Neural progenitor cell (in vitro differentiated cells): ENCODE results near the gene MC3R. TPM values are rescaled to one million over a fixed set of nuclear protein-coding genes. Genes with fewer than 3 reads are reported as not detected.
"Not testable (repeated sequence)": the region's sequence is repeated elsewhere in the genome, so short reads cannot be mapped to it uniquely, and the experiment has no call there.

Experiments used
- DNase-seq: peaks from one replicate; pipeline ENCODE4 v3.0.0-alpha.2; 2016; ENCODE audit warnings: low spot score
- H2AFZ ChIP-seq: fragments of 200-600 bp; sonication (generic); replicated peaks from 2 replicates; pipeline ENCODE4 v1.6.1; 2016; ENCODE audit warnings: antibody characterized with exemption
- H3F3A ChIP-seq: fragments of 200-600 bp; sonication (generic); 2 replicates; pipeline ENCODE4 v1.6.1; 2016; ENCODE audit warnings: antibody characterized with exemption, low read depth
- H3K27ac ChIP-seq: fragments of 200-600 bp; sonication (generic); 2 replicates; pipeline ENCODE4 v1.5.1; 2016; ENCODE audit warnings: mild to moderate bottlenecking
- H3K27me3 ChIP-seq: fragments of 200-600 bp; sonication (generic); 2 replicates; pipeline ENCODE4 v1.6.1; 2016; ENCODE audit warnings: mild to moderate bottlenecking, moderate library complexity
- H3K36me3 ChIP-seq: fragments of 200-600 bp; sonication (generic); 2 replicates; pipeline ENCODE4 v1.5.1; 2016
- H3K4me1 ChIP-seq: fragments of 200-600 bp; sonication (generic); 2 replicates; pipeline ENCODE4 v1.6.1; 2016; ENCODE audit warnings: mixed run types
- H3K4me2 ChIP-seq: fragments of 200-600 bp; sonication (generic); 2 replicates; pipeline ENCODE4 v1.6.1; 2016
- H3K4me3 ChIP-seq: fragments of 200-600 bp; sonication (generic); 2 replicates; pipeline ENCODE4 v1.5.1; 2016
- H3K79me2 ChIP-seq: fragments of 200-600 bp; sonication (generic); 2 replicates; pipeline ENCODE4 v1.6.1; 2016; ENCODE audit warnings: low read depth
- H3K9ac ChIP-seq: fragments of 200-600 bp; sonication (generic); 2 replicates; pipeline ENCODE4 v1.6.1; 2016
- H3K9me3 ChIP-seq: fragments of 200-600 bp; sonication (generic); 2 replicates; pipeline ENCODE4 v1.5.1; 2016; ENCODE audit warnings: low read depth
- H4K20me1 ChIP-seq: fragments of 200-600 bp; sonication (generic); 2 replicates; pipeline ENCODE4 v1.6.1; 2016; ENCODE audit warnings: low read depth
- H3K27ac Mint-ChIP-seq: 3 replicates; pipeline ENCODE4 v1.8.0; 2021; ENCODE audit warnings: mixed read lengths
- H3K27me3 Mint-ChIP-seq: 2 replicates; pipeline ENCODE4 v1.8.0; 2022; ENCODE audit warnings: low read depth, mild to moderate bottlenecking, inconsistent platforms, moderate library complexity, mixed read lengths; ENCODE audit not compliant: insufficient read depth
- H3K36me3 Mint-ChIP-seq: 3 replicates; pipeline ENCODE4 v1.8.0; 2021; ENCODE audit warnings: mixed read lengths
- H3K4me1 Mint-ChIP-seq: 3 replicates; pipeline ENCODE4 v1.8.0; 2021; ENCODE audit warnings: mixed read lengths
- H3K4me3 Mint-ChIP-seq: 3 replicates; pipeline ENCODE4 v1.8.0; 2021; ENCODE audit warnings: mild to moderate bottlenecking, moderate library complexity, mixed read lengths
- H3K9me3 Mint-ChIP-seq: 3 replicates; pipeline ENCODE4 v1.8.0; 2020; ENCODE audit warnings: mixed read lengths
- CTCF ChIP-seq: fragments of 200-600 bp; sonication (generic); IDR thresholded peaks from 2 replicates; pipeline ENCODE4 v1.5.1; 2017; ENCODE audit warnings: antibody characterized with exemption, mild to moderate bottlenecking
- EZH2 ChIP-seq: fragments of 200-600 bp; sonication (generic); IDR thresholded peaks from 2 replicates; pipeline ENCODE4 v1.6.1; 2017; ENCODE audit warnings: antibody characterized with exemption, mild to moderate bottlenecking, moderate library complexity
- EZH2phosphoT487 ChIP-seq: fragments of 200-600 bp; sonication (generic); IDR thresholded peaks from 2 replicates; pipeline ENCODE4 v1.6.1; 2017; ENCODE audit warnings: antibody characterized with exemption
- total RNA-seq: library from RNA; depleted of rRNA; stranded (reverse); fragments of >200 nt; gene quantifications from 2 replicates; pipeline ENCODE4 v1.2.3, GENCODE V29; 2015; ENCODE audit warnings: low replicate concordance

The MC3R gene
- total RNA-seq, 1 donor from 2014 or later = not detected

- H3K4me3 ChIP-seq = no peak overlapping the region
- Mint-ChIP-seq H3K9me3 (peaks cover 8% of the 10 kb centered on the region), H3K36me3 (no peaks in the 10 kb centered on the region), H3K27me3 (peaks cover 6% of the 10 kb centered on the region), H3K4me1 (peaks cover 2% of the 10 kb centered on the region), H3K27ac (no peak overlapping the region), H3K4me3 (no peak overlapping the region)
- H3K36me3 ChIP-seq = no peaks in the 10 kb centered on the region
- no peaks in the 10 kb centered on the region for H3K79me2 ChIP-seq
- TF ChIP-seq EZH2 (no peak), CTCF (no peak), EZH2phosphoT487 (no peak)
- no peaks in the 10 kb centered on the region for H3F3A ChIP-seq
- H3K4me1 ChIP-seq = peaks cover 6% of the 10 kb centered on the region
- H3K27ac ChIP-seq = no peak overlapping the region
- no peaks in the 10 kb centered on the region for H4K20me1 ChIP-seq
- no peaks in the 10 kb centered on the region for H3K27me3 ChIP-seq
- no peak overlapping the region for H3K4me2 ChIP-seq
- H3K9me3 ChIP-seq = no peaks in the 10 kb centered on the region
- no peak overlapping the region for H3K9ac ChIP-seq
- no peak for DNase-seq
- no peak overlapping the region for H2AFZ ChIP-seq
Observed at GRCh38 chr20:56213321-56213720, 35.2 kb upstream of the MC3R start.

- Histone ChIP-seq H3K9me3 (no peaks in the 10 kb centered on the region), H3K4me2 (no peak overlapping the region), H3K27ac (no peak overlapping the region), H3K36me3 (no peaks in the 10 kb centered on the region), H4K20me1 (no peaks in the 10 kb centered on the region), H3F3A (no peaks in the 10 kb centered on the region), H3K79me2 (no peaks in the 10 kb centered on the region), H3K4me3 (no peak overlapping the region), H3K4me1 (peaks cover 6% of the 10 kb centered on the region), H3K27me3 (no peaks in the 10 kb centered on the region), H2AFZ (no peak overlapping the region), H3K9ac (no peak overlapping the region)
- Mint-ChIP-seq H3K27me3 (peaks cover 4% of the 10 kb centered on the region), H3K36me3 (peaks cover 2% of the 10 kb centered on the region), H3K4me3 (no peak overlapping the region), H3K4me1 (peaks cover 2% of the 10 kb centered on the region), H3K27ac (no peak overlapping the region), H3K9me3 (peaks cover 11% of the 10 kb centered on the region)
- TF ChIP-seq EZH2 = no peak
- DNase-seq = no peak
Observed at GRCh38 chr20:56215115-56215514, 33.4 kb upstream of the MC3R start.

- H3K4me1 Mint-ChIP-seq = peaks cover 2% of the 10 kb centered on the region
- H3F3A ChIP-seq = no peaks in the 10 kb centered on the region
- H3K27me3 Mint-ChIP-seq = peaks cover 2% of the 10 kb centered on the region
- H3K79me2 ChIP-seq = no peaks in the 10 kb centered on the region
- H2AFZ ChIP-seq = no peak overlapping the region
- peak; percentile 27 for DNase-seq
- no peak overlapping the region for H3K27ac ChIP-seq
- TF ChIP-seq EZH2 (no peak), EZH2phosphoT487 (no peak), CTCF (no peak)
- no peak overlapping the region for H3K4me3 Mint-ChIP-seq
- no peaks in the 10 kb centered on the region for H4K20me1 ChIP-seq
- H3K9ac ChIP-seq = no peak overlapping the region
- no peaks in the 10 kb centered on the region for H3K27me3 ChIP-seq
- H3K36me3 ChIP-seq = no peaks in the 10 kb centered on the region
- H3K4me3 ChIP-seq = no peak overlapping the region
- H3K9me3 ChIP-seq = no peaks in the 10 kb centered on the region
- peaks cover 14% of the 10 kb centered on the region for H3K9me3 Mint-ChIP-seq
- H3K36me3 Mint-ChIP-seq = peaks cover 2% of the 10 kb centered on the region
- peaks cover 6% of the 10 kb centered on the region for H3K4me1 ChIP-seq
- H3K4me2 ChIP-seq = no peak overlapping the region
- no peak overlapping the region for H3K27ac Mint-ChIP-seq
Observed at GRCh38 chr20:56217829-56218228, 30.7 kb upstream of the MC3R start.

GRCh38 chr20:56221186-56221585 lies 27.3 kb upstream of the MC3R start:
- H3K27me3 ChIP-seq, H3K79me2 ChIP-seq, DNase-seq, H3K4me3 ChIP-seq, H3K27me3 Mint-ChIP-seq, H3K9me3 ChIP-seq, H3K4me1 ChIP-seq, H3K27ac ChIP-seq, H4K20me1 ChIP-seq, H3F3A ChIP-seq, H3K4me3 Mint-ChIP-seq, H3K4me2 ChIP-seq, H3K36me3 Mint-ChIP-seq, H3K4me1 Mint-ChIP-seq, H2AFZ ChIP-seq, H3K9ac ChIP-seq, H3K27ac Mint-ChIP-seq, H3K36me3 ChIP-seq: not testable (repeated sequence)
- H3K9me3 Mint-ChIP-seq = peaks cover 14% of the 10 kb centered on the region
